NCI-H2196 treated with DMSO at 0.1 percent for 48 hours (cell line): ENCODE measurements around the gene CUL5.
"Not testable (repeated sequence)": the region's sequence is repeated elsewhere in the genome, so short reads cannot be mapped to it uniquely, and the experiment has no call there.

Experiments
- DNase-seq: peaks from one replicate; lab custom pipeline; 2025; ENCODE audit not compliant: unreplicated experiment; lab: John Stamatoyannopoulos, UW

The CUL5 gene

GRCh38 chr11:108019870-108020540 is 11.3 kb downstream of the CUL5 start:
- no peak for DNase-seq

- no peak for DNase-seq
Observed at GRCh38 chr11:108025387-108026080, 16.8 kb downstream of the CUL5 start.

- no peak for DNase-seq
Observed at GRCh38 chr11:108027057-108027456, 18.4 kb downstream of the CUL5 start.

- not testable (repeated sequence) for DNase-seq
Observed at GRCh38 chr11:108028822-108029441, 20.2 kb downstream of the CUL5 start.

GRCh38 chr11:108031604-108032003 is 22.9 kb downstream of the CUL5 start:
- DNase-seq, result not testable (repeated sequence)

- DNase-seq, result no peak
Observed at GRCh38 chr11:108032800-108033199, 24.1 kb downstream of the CUL5 start.

- no peak for DNase-seq
Observed at GRCh38 chr11:108034034-108034433, 25.3 kb downstream of the CUL5 start.

- no peak for DNase-seq
Observed at GRCh38 chr11:108034952-108035351, 26.3 kb downstream of the CUL5 start.

- no peak for DNase-seq
Observed at GRCh38 chr11:108035690-108036089, 27.0 kb downstream of the CUL5 start.

GRCh38 chr11:108037211-108037610 is 28.5 kb downstream of the CUL5 start:
- no peak for DNase-seq

GRCh38 chr11:108037636-108038035 is 28.9 kb downstream of the CUL5 start:
- no peak for DNase-seq

- DNase-seq, result no peak
Observed at GRCh38 chr11:108048269-108048668, 39.6 kb downstream of the CUL5 start.

- no peak for DNase-seq
Observed at GRCh38 chr11:108062336-108062735, 53.6 kb downstream of the CUL5 start.

GRCh38 chr11:108063410-108063809 is 54.7 kb downstream of the CUL5 start:
- no peak for DNase-seq

GRCh38 chr11:108069947-108070346 is 61.2 kb downstream of the CUL5 start:
- no peak for DNase-seq

- no peak for DNase-seq
Observed at GRCh38 chr11:108084811-108085210, 76.1 kb downstream of the CUL5 start.

- no peak for DNase-seq
Observed at GRCh38 chr11:108085672-108086071, 77.0 kb downstream of the CUL5 start.

- no peak for DNase-seq
Observed at GRCh38 chr11:108092134-108092533, 83.4 kb downstream of the CUL5 start.

- DNase-seq, result peak; percentile 62
Observed at GRCh38 chr11:108093128-108093904, 84.6 kb downstream of the CUL5 start.

GRCh38 chr11:108097179-108097578 is 88.5 kb downstream of the CUL5 start:
- no peak for DNase-seq

- no peak for DNase-seq
Observed at GRCh38 chr11:108101090-108101775, 92.5 kb downstream of the CUL5 start.
